HFFc6 (cell line): Measurements from ENCODE around the gene MAMLD1. TPM values are rescaled to one million over a fixed set of nuclear protein-coding genes. Genes with fewer than 3 reads are reported as not detected.

Experiments used
- DNase-seq: peaks from one replicate; pipeline ENCODE4 v3.0.0-alpha.2; 2018
- H3K27ac Mint-ChIP-seq: 2 replicates; pipeline ENCODE4 v1.8.0; 2020; ENCODE audit warnings: mild to moderate bottlenecking, mixed read lengths
- H3K27me3 Mint-ChIP-seq: 2 replicates; pipeline ENCODE4 v1.8.0; 2021; ENCODE audit warnings: mild to moderate bottlenecking, moderate library complexity, mixed read lengths; ENCODE audit not compliant: insufficient read depth
- H3K36me3 Mint-ChIP-seq: 2 replicates; pipeline ENCODE4 v1.8.0; 2021; ENCODE audit warnings: low read depth, mixed read lengths
- H3K4me1 Mint-ChIP-seq: 2 replicates; pipeline ENCODE4 v1.8.0; 2020; ENCODE audit warnings: low read depth, mixed read lengths
- H3K4me3 Mint-ChIP-seq: 2 replicates; pipeline ENCODE4 v1.8.0; 2020; ENCODE audit warnings: mild to moderate bottlenecking, moderate library complexity, mixed read lengths
- H3K9me3 Mint-ChIP-seq: 2 replicates; pipeline ENCODE4 v1.8.0; 2020; ENCODE audit warnings: mild to moderate bottlenecking, mixed read lengths
- CTCF ChIP-seq: fragments of 200-600 bp; sonication (generic); IDR thresholded peaks from 2 replicates; pipeline ENCODE4 v1.5.0; 2021; ENCODE audit warnings: antibody characterized with exemption, mild to moderate bottlenecking
- long read RNA-seq: library from polyadenylated mRNA; unstranded; transcript quantifications from one replicate; pipeline ENCODE4 v2.0.0, GENCODE V29; 2019
- total RNA-seq, 6 experiments: library from RNA; stranded (reverse); fragmentation: NEBNext Ultra II Directional; extraction: Animal tissue kit (Norgen Biotek cat#: 25700); gene quantifications; 2 replicates in 1 of 6; 3 replicates in 5 of 6; pipeline ENCODE4 v1.2.3, GENCODE V29; 2021

Gene MAMLD1
- total RNA-seq = 1 to 10 TPM; 4.0 to 5.3 (median 4.7) TPM
- long read RNA-seq, partial matches to known transcripts = 2 of 2 reads
- long read RNA-seq, other reads (novel, unspliced or antisense) = 0 of 2 reads

- DNase-seq = peak; percentile 72
- no peaks in the 10 kb centered on the region for H3K9me3 Mint-ChIP-seq
- H3K36me3 Mint-ChIP-seq = no peaks in the 10 kb centered on the region
- H3K4me3 Mint-ChIP-seq = peak within 1 kb of the TSS; percentile 94
- H3K27ac Mint-ChIP-seq = peak within 1 kb of the TSS; percentile 83
- no peaks in the 10 kb centered on the region; the same call in 1 of the 2 replicates for H3K27me3 Mint-ChIP-seq
- H3K4me1 Mint-ChIP-seq = peaks cover 18% of the 10 kb centered on the region
- TF ChIP-seq CTCF = peak; percentile 49; the same call in 1 of the 2 replicates
Observed at GRCh38 chrX:150362599-150363481, at the start of gene MAMLD1. MAMLD1 (plus strand) TSS chrX:150363317; CDS start chrX:150445517, 82,200 bp downstream.

- no peak for DNase-seq
- Mint-ChIP-seq H3K36me3 (no peaks in the 10 kb centered on the region), H3K27me3 (no peaks in the 10 kb centered on the region; the same call in none of the 2 replicates), H3K4me1 (peaks cover 7% of the 10 kb centered on the region; the same call in 1 of the 2 replicates), H3K9me3 (no peaks in the 10 kb centered on the region), H3K4me3 (no peak overlapping the region), H3K27ac (no peak overlapping the region)
- no peak for TF ChIP-seq CTCF
Observed at GRCh38 chrX:150313514-150313913, 49.6 kb upstream of the MAMLD1 start.

- H3K4me1 Mint-ChIP-seq = 0 out of 2 replicates have a peak, but pooled peaks cover 2% of the 10 kb centered on the region
- no peaks in the 10 kb centered on the region for H3K9me3 Mint-ChIP-seq
- no peak overlapping the region for H3K4me3 Mint-ChIP-seq
- DNase-seq = no peak
- no peaks in the 10 kb centered on the region; the same call in none of the 2 replicates for H3K27me3 Mint-ChIP-seq
- no peak overlapping the region for H3K27ac Mint-ChIP-seq
- no peaks in the 10 kb centered on the region for H3K36me3 Mint-ChIP-seq
- no peak for TF ChIP-seq CTCF
Observed at GRCh38 chrX:150314186-150314585, 48.9 kb upstream of the MAMLD1 start.

- no peaks in the 10 kb centered on the region; the same call in none of the 2 replicates for H3K27me3 Mint-ChIP-seq
- no peak for TF ChIP-seq CTCF
- DNase-seq = no peak
- no peaks in the 10 kb centered on the region for H3K4me1 Mint-ChIP-seq
- H3K4me3 Mint-ChIP-seq = no peak overlapping the region
- H3K9me3 Mint-ChIP-seq = no peaks in the 10 kb centered on the region
- no peaks in the 10 kb centered on the region for H3K36me3 Mint-ChIP-seq
- H3K27ac Mint-ChIP-seq = no peak overlapping the region
Observed at GRCh38 chrX:150316564-150316963, 46.6 kb upstream of the MAMLD1 start.

- H3K27me3 Mint-ChIP-seq = no peaks in the 10 kb centered on the region; the same call in 1 of the 2 replicates
- no peak overlapping the region for H3K4me3 Mint-ChIP-seq
- H3K36me3 Mint-ChIP-seq = peaks cover 14% of the 10 kb centered on the region
- peaks cover 8% of the 10 kb centered on the region; the same call in 1 of the 2 replicates for H3K9me3 Mint-ChIP-seq
- no peak for DNase-seq
- H3K4me1 Mint-ChIP-seq = peaks cover 29% of the 10 kb centered on the region
- no peak overlapping the region for H3K27ac Mint-ChIP-seq
- TF ChIP-seq CTCF = no peak
Observed at GRCh38 chrX:150323020-150323419, 40.1 kb upstream of the MAMLD1 start.
